SK-N-SH treated with all-trans-retinoic acid at 6 μM for 48 hours (cell line): ENCODE data around the gene DTD1.

Experiments used
- ATAC-seq: fragments of 200-7000 bp; cut with Tn5 transposase; 3 replicates; pipeline ENCODE4 v1.9.1; 2020; ENCODE audit warnings: mild to moderate bottlenecking, moderate library complexity
- ARNTL ChIP-seq: fragments of 450-650 bp; formaldehyde crosslinking; IDR thresholded peaks from 2 replicates; pipeline ENCODE4 v1.5.0; 2020; ENCODE audit warnings: low read depth, mild to moderate bottlenecking, moderate library complexity, borderline replicate concordance
- BACH2 ChIP-seq: fragments of 250-450 bp; sonication (Bioruptor Pico); IDR thresholded peaks from 2 replicates; pipeline ENCODE4 v1.9.0; 2021; ENCODE audit warnings: mild to moderate bottlenecking, borderline replicate concordance
- CSDC2 ChIP-seq: fragments of 250-450 bp; sonication (Bioruptor Pico); IDR thresholded peaks from 2 replicates; pipeline ENCODE4 v1.5.0; 2020; ENCODE audit warnings: mild to moderate bottlenecking, moderate library complexity
- ESRRG ChIP-seq: fragments of 250-450 bp; sonication (Bioruptor Pico); IDR thresholded peaks from 2 replicates; pipeline ENCODE4 v1.6.1; 2021; ENCODE audit warnings: mild to moderate bottlenecking
- GLIS3 ChIP-seq: fragments of 250-450 bp; sonication (Bioruptor Pico); IDR thresholded peaks from 2 replicates; pipeline ENCODE4 v1.5.0; 2020; ENCODE audit warnings: mild to moderate bottlenecking, moderate library complexity
- ISL1 ChIP-seq: fragments of 250-450 bp; sonication (Bioruptor Pico); IDR thresholded peaks from 2 replicates; pipeline ENCODE4 v2.1.2; 2022; ENCODE audit warnings: mild to moderate bottlenecking, moderate library complexity
- OSR1 ChIP-seq: fragments of 250-450 bp; sonication (Bioruptor Pico); IDR thresholded peaks from 2 replicates; pipeline ENCODE4 v1.8.0; 2022; ENCODE audit warnings: moderate library complexity, mild to moderate bottlenecking, inconsistent platforms
- PPARA ChIP-seq: fragments of 250-450 bp; sonication (Bioruptor Pico); IDR thresholded peaks from 2 replicates; pipeline ENCODE4 v1.5.0; 2020; ENCODE audit warnings: mild to moderate bottlenecking, borderline replicate concordance
- RARB ChIP-seq: fragments of 250-450 bp; sonication (Bioruptor Pico); IDR thresholded peaks from 2 replicates; pipeline ENCODE4 v1.8.0; 2021; ENCODE audit warnings: mild to moderate bottlenecking, moderate library complexity
- SNAI2 ChIP-seq: fragments of 250-450 bp; sonication (Bioruptor Pico); IDR thresholded peaks from 2 replicates; pipeline ENCODE4 v1.5.0; 2020; ENCODE audit warnings: mild to moderate bottlenecking, moderate library complexity
- TCF4 ChIP-seq: fragments of 250-450 bp; sonication (Bioruptor Pico); IDR thresholded peaks from 2 replicates; pipeline ENCODE4 v1.8.0; 2021; ENCODE audit warnings: mild to moderate bottlenecking, moderate library complexity, borderline replicate concordance
- TOX ChIP-seq: fragments of 250-450 bp; sonication (Bioruptor Pico); IDR thresholded peaks from 2 replicates; pipeline ENCODE4 v1.8.0; 2021; ENCODE audit warnings: mild to moderate bottlenecking, moderate library complexity, borderline replicate concordance
- ZC3H10 ChIP-seq: fragments of 250-450 bp; sonication (Bioruptor Pico); IDR thresholded peaks from 2 replicates; pipeline ENCODE4 v1.5.1; 2021; ENCODE audit warnings: mild to moderate bottlenecking, moderate library complexity
- ZFP3 ChIP-seq: fragments of 250-450 bp; sonication (Bioruptor Pico); IDR thresholded peaks from 2 replicates; pipeline ENCODE4 v1.5.0; 2020; ENCODE audit warnings: mild to moderate bottlenecking, moderate library complexity
- ZFP30 ChIP-seq: fragments of 450-650 bp; formaldehyde crosslinking; IDR thresholded peaks from 2 replicates; pipeline ENCODE4 v1.5.0; 2022; ENCODE audit warnings: mild to moderate bottlenecking, moderate library complexity
- ZNF565 ChIP-seq: fragments of 450-650 bp; formaldehyde crosslinking; conservative IDR thresholded peaks from 2 replicates; pipeline ENCODE4 v1.5.0; 2020; ENCODE audit warnings: low read depth, mild to moderate bottlenecking, moderate library complexity
- ZNF70 ChIP-seq: fragments of 450-650 bp; formaldehyde crosslinking; IDR thresholded peaks from 2 replicates; pipeline ENCODE4 v1.5.0; 2020; ENCODE audit warnings: mild to moderate bottlenecking, moderate library complexity
- ZNF8 ChIP-seq: fragments of 450-650 bp; formaldehyde crosslinking; IDR thresholded peaks from 2 replicates; pipeline ENCODE4 v1.5.0; 2020; ENCODE audit warnings: mild to moderate bottlenecking, moderate library complexity
- TF ChIP-seq, protein P1 (sequence below): fragments of 250-450 bp; sonication (Bioruptor Pico); IDR thresholded peaks from 2 replicates; pipeline ENCODE4 v1.8.0; 2021; ENCODE audit warnings: low read depth, mild to moderate bottlenecking, moderate library complexity, borderline replicate concordance
- TF ChIP-seq, protein P2 (sequence below): fragments of 250-450 bp; sonication (Bioruptor Pico); IDR thresholded peaks from 2 replicates; pipeline ENCODE4 v1.5.0; 2020; ENCODE audit warnings: mild to moderate bottlenecking, moderate library complexity
- TF ChIP-seq, protein P3 (sequence below): fragments of 250-450 bp; sonication (Bioruptor Pico); IDR thresholded peaks from 2 replicates; pipeline ENCODE4 v1.5.1; 2021; ENCODE audit warnings: mild to moderate bottlenecking, moderate library complexity
- TF ChIP-seq, protein P4 (sequence below): fragments of 250-450 bp; sonication (Bioruptor Pico); IDR thresholded peaks from 2 replicates; pipeline ENCODE4 v1.5.1; 2020; ENCODE audit warnings: low read depth, mild to moderate bottlenecking, moderate library complexity
- TF ChIP-seq, protein P5 (sequence below): fragments of 250-450 bp; sonication (Bioruptor Pico); IDR thresholded peaks from 2 replicates; pipeline ENCODE4 v1.8.0; 2020; ENCODE audit warnings: mild to moderate bottlenecking, moderate library complexity, borderline replicate concordance

Gene DTD1

DNA sequence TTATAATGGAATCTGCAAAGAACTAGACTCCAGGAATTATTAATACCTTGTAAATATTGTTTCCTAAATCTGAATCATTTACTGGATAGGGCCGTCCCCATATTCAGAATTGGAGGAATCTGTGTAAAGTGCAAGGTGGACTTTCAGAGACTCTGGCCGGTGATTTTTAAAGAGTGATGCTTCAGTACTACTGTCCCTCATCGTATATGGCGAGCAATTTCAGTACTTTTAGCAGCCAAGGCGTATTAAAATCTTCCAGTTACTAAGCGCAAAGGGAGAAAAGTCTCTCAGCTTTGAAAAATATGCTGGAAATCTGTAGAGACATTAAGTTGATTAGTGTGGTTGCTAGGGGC, 20.1 kb upstream of the DTD1 start (continued):
- TF ChIP-seq ESRRG (CRISPR knock-in tag), result no peak
- TF ChIP-seq ZFP3, result no peak
- TF ChIP-seq, protein P1, sequence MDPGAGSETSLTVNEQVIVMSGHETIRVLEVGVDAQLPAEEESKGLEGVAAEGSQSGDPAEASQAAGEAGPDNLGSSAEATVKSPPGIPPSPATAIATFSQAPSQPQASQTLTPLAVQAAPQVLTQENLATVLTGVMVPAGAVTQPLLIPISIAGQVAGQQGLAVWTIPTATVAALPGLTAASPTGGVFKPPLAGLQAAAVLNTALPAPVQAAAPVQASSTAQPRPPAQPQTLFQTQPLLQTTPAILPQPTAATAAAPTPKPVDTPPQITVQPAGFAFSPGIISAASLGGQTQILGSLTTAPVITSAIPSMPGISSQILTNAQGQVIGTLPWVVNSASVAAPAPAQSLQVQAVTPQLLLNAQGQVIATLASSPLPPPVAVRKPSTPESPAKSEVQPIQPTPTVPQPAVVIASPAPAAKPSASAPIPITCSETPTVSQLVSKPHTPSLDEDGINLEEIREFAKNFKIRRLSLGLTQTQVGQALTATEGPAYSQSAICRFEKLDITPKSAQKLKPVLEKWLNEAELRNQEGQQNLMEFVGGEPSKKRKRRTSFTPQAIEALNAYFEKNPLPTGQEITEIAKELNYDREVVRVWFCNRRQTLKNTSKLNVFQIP (CRISPR knock-in tag), result no peak
- TF ChIP-seq OSR1, result no peak
- TF ChIP-seq BACH2 (CRISPR knock-in tag), result no peak
- no peak for TF ChIP-seq TCF4 (CRISPR knock-in tag)

DNA sequence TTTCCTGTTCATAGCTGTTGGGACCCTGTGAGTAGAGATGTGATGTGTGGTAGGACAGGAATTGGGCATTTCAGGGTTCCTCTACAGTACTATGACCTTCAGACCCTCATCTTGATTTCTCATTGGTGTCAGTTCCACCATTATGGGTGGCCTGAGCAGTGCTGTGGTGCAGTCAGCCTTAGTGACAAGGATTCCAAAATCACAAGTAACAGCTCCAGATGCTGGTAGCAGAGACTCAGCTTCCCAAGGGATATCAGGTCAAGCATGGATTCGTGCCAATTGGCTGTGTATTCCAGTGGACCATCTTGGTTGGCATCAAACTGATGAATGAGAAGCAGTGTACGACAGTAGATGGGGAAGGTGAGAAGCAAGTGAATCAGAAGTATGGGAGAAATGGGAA, 16.8 kb upstream of the DTD1 start:
- TF ChIP-seq ESRRG (CRISPR knock-in tag) (no peak), ZFP3 (no peak), GLIS3 (no peak), BACH2 (CRISPR knock-in tag) (no peak), ZNF8 (CRISPR knock-in tag) (no peak), ZFP30 (CRISPR knock-in tag) (no peak), OSR1 (no peak), ARNTL (CRISPR knock-in tag) (no peak), ZNF70 (CRISPR knock-in tag) (no peak), RARB (CRISPR knock-in tag) (no peak), CSDC2 (CRISPR knock-in tag) (no peak), ZNF565 (CRISPR knock-in tag) (no peak), SNAI2 (no peak), ZC3H10 (CRISPR knock-in tag) (no peak)
- TF ChIP-seq, protein P2, sequence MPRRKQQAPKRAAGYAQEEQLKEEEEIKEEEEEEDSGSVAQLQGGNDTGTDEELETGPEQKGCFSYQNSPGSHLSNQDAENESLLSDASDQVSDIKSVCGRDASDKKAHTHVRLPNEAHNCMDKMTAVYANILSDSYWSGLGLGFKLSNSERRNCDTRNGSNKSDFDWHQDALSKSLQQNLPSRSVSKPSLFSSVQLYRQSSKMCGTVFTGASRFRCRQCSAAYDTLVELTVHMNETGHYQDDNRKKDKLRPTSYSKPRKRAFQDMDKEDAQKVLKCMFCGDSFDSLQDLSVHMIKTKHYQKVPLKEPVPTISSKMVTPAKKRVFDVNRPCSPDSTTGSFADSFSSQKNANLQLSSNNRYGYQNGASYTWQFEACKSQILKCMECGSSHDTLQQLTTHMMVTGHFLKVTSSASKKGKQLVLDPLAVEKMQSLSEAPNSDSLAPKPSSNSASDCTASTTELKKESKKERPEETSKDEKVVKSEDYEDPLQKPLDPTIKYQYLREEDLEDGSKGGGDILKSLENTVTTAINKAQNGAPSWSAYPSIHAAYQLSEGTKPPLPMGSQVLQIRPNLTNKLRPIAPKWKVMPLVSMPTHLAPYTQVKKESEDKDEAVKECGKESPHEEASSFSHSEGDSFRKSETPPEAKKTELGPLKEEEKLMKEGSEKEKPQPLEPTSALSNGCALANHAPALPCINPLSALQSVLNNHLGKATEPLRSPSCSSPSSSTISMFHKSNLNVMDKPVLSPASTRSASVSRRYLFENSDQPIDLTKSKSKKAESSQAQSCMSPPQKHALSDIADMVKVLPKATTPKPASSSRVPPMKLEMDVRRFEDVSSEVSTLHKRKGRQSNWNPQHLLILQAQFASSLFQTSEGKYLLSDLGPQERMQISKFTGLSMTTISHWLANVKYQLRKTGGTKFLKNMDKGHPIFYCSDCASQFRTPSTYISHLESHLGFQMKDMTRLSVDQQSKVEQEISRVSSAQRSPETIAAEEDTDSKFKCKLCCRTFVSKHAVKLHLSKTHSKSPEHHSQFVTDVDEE (CRISPR knock-in tag), result no peak
- TF ChIP-seq, protein P3, sequence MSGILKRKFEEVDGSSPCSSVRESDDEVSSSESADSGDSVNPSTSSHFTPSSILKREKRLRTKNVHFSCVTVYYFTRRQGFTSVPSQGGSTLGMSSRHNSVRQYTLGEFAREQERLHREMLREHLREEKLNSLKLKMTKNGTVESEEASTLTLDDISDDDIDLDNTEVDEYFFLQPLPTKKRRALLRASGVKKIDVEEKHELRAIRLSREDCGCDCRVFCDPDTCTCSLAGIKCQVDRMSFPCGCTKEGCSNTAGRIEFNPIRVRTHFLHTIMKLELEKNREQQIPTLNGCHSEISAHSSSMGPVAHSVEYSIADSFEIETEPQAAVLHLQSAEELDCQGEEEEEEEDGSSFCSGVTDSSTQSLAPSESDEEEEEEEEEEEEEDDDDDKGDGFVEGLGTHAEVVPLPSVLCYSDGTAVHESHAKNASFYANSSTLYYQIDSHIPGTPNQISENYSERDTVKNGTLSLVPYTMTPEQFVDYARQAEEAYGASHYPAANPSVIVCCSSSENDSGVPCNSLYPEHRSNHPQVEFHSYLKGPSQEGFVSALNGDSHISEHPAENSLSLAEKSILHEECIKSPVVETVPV, result no peak
- TF ChIP-seq, protein P4, sequence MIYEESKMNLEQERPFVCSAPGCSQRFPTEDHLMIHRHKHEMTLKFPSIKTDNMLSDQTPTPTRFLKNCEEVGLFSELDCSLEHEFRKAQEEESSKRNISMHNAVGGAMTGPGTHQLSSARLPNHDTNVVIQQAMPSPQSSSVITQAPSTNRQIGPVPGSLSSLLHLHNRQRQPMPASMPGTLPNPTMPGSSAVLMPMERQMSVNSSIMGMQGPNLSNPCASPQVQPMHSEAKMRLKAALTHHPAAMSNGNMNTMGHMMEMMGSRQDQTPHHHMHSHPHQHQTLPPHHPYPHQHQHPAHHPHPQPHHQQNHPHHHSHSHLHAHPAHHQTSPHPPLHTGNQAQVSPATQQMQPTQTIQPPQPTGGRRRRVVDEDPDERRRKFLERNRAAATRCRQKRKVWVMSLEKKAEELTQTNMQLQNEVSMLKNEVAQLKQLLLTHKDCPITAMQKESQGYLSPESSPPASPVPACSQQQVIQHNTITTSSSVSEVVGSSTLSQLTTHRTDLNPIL (CRISPR knock-in tag), result no peak
- TF ChIP-seq, protein P5, sequence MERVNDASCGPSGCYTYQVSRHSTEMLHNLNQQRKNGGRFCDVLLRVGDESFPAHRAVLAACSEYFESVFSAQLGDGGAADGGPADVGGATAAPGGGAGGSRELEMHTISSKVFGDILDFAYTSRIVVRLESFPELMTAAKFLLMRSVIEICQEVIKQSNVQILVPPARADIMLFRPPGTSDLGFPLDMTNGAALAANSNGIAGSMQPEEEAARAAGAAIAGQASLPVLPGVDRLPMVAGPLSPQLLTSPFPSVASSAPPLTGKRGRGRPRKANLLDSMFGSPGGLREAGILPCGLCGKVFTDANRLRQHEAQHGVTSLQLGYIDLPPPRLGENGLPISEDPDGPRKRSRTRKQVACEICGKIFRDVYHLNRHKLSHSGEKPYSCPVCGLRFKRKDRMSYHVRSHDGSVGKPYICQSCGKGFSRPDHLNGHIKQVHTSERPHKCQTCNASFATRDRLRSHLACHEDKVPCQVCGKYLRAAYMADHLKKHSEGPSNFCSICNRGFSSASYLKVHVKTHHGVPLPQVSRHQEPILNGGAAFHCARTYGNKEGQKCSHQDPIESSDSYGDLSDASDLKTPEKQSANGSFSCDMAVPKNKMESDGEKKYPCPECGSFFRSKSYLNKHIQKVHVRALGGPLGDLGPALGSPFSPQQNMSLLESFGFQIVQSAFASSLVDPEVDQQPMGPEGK (CRISPR knock-in tag), result no peak
- ATAC-seq, result no peak

DNA sequence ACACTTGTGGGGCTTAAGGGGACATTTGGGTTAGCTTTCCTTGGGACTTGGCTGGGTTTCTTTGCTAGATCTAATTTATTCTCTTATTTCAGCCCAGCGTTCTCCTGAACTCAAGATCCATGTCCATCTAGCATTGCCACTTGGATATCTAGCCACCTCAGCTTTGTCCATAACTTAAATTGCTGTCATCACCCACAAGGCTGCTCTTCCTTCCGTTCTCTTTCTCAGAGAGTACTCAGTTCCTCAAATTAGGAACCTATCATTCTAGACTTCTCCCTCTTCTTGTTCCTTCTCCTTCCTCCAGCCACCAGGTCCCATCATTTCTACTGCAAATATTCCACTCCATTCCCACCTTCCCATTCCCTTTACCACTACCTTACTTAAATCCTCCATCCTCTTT, 16.3 kb upstream of the DTD1 start:
- TF ChIP-seq SNAI2 (no peak), ZC3H10 (CRISPR knock-in tag) (no peak), BACH2 (CRISPR knock-in tag) (no peak), CSDC2 (CRISPR knock-in tag) (no peak), ARNTL (CRISPR knock-in tag) (no peak), TOX (CRISPR knock-in tag) (no peak), GLIS3 (no peak), ZFP30 (CRISPR knock-in tag) (no peak), ISL1 (CRISPR knock-in tag) (no peak), ZFP3 (no peak), OSR1 (no peak), ZNF565 (CRISPR knock-in tag) (no peak), PPARA (no peak), ZNF8 (CRISPR knock-in tag) (no peak)
- TF ChIP-seq, protein P3, result no peak
- TF ChIP-seq, protein P4 (CRISPR knock-in tag), result no peak
- no peak for ATAC-seq
